GM10266 (cell line): Measurements from ENCODE around the gene CYP4Z1.
"Not testable (repeated sequence)": the region's sequence is repeated elsewhere in the genome, so short reads cannot be mapped to it uniquely, and the experiment has no call there.

Experiments used
- DNase-seq: peaks from one replicate; pipeline ENCODE4 v3.0.0; 2012; ENCODE audit errors: extremely low spot score
- CTCF ChIP-seq: IDR thresholded peaks from 2 replicates; pipeline ENCODE4 v1.5.1; 2012; ENCODE audit warnings: mild to moderate bottlenecking, low read depth; ENCODE audit not compliant: control insufficient read depth, insufficient read depth; ENCODE audit errors: missing control alignments

Gene CYP4Z1

DNA sequence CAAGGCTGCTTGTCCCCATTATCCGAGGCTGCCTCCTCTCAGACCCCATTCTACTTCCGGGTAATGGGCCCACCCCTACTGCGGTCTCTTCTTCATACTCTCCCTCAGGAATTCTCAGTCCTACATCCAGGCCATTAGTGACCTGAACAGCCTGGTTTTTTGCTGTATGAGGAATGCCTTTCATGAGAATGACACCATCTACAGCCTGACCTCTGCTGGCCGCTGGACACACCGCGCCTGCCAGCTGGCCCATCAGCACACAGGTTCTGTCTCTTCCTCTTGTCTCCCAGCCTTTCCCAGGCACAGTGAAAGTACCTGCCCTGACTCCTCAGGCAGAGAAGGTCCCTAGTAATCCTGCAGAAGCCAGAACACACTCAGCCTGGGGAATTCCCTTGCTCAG lies 76.6 kb downstream of the CYP4Z1 start:
- peak; percentile 29 for TF ChIP-seq CTCF
- DNase-seq, result not testable (repeated sequence)

GRCh38 chr1:47146495-47146894 lies 79.5 kb downstream of the CYP4Z1 start:
- DNase-seq, result not testable (repeated sequence)

GRCh38 chr1:47147047-47147785 lies 80.2 kb downstream of the CYP4Z1 start:
- no peak for TF ChIP-seq CTCF
- no peak for DNase-seq

GRCh38 chr1:47149162-47149561 lies 82.1 kb downstream of the CYP4Z1 start:
- not testable (repeated sequence) for DNase-seq

- DNase-seq, result not testable (repeated sequence)
Measured at GRCh38 chr1:47156457-47156856, 89.4 kb downstream of the CYP4Z1 start.

DNA sequence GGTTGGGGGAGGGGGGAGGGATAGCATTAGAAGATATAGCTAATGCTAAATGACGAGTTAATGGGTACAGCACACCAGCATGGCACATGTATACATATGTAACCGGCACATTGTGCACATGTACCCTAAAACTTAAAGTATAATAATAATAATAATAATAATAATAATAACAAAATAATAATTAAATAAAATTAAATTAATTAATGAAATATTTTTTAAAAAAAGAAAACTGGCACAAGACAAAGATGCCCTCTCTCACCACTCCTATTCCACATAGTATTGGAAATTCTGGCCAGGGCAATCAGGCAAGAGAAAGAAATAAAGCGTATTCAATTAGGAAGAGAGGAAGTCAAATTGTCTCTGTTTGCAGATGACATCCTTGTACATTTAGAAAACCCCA lies 90.9 kb downstream of the CYP4Z1 start:
- not testable (repeated sequence) for DNase-seq

- no peak for TF ChIP-seq CTCF
- DNase-seq, result no peak
Measured at GRCh38 chr1:47160716-47161115, 93.7 kb downstream of the CYP4Z1 start.

GRCh38 chr1:47161298-47162040 lies 94.4 kb downstream of the CYP4Z1 start:
- TF ChIP-seq CTCF, result no peak

DNA sequence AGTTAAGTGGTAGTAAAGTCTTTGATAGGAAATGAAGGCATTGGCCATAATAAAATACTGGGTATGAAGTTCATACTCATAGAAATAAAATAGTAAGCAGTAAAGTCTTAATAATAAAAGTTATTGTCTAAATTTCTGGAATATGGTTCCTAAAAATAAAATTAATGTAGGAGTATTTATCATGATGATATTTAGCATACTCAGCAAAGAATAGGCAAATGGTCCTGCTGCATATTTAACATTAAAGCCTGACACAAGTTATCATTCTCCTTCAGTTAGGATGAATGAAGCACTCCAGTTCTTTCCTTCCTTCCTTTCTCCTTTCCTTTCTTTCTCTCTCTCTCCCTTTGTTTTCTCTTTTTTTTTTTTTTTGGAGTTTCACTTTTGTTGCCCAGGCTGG lies 97.5 kb downstream of the CYP4Z1 start:
- no peak for DNase-seq
- no peak for TF ChIP-seq CTCF

More at GRCh38 chr1:47161298-47162040, 94.4 kb downstream of the CYP4Z1 start:
- no peak for DNase-seq
